ENCODE data around the gene THSD4.

The THSD4 gene

DNA sequence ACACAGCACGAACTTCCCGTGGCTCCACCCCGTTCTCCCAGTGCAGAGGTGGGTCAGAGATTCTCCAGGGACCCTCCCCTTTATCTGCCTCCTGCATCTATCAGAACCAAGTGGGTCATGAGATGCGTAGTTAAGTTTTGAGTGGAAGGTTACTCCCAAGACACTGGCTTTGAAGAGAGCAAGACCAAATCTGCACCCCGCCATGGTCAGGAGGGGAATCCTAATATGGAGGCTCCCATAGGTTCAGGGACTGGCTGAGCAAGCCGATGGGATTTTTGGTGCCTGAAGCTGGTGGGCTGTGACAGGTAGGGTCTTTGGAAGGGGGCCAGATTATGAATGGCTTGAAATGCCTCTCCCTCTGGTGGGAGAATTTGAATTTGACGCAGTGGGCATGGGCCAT lies 488.1 kb downstream of the THSD4 start:
- DNase-seq = no peak

DNA sequence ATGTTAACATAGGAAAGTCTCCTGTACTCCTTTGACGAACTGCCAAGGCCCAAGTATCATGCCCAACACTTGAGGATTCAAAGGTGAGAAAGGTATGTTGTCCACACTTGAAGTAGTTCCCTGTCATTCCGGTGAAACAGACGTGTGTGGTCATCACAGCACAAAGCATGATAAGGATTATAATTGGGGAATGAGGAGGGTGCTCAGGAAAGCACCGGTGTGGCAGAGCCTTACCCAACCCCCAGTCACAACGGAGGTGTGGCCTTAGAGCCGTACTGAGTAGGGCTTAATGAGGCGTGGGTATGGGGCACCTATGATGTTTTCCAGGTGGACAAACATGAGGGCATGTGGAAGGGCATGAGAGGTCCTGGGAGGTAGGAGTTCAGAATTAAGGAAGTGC lies 492.1 kb downstream of the THSD4 start:
- DNase-seq = no peak

DNA sequence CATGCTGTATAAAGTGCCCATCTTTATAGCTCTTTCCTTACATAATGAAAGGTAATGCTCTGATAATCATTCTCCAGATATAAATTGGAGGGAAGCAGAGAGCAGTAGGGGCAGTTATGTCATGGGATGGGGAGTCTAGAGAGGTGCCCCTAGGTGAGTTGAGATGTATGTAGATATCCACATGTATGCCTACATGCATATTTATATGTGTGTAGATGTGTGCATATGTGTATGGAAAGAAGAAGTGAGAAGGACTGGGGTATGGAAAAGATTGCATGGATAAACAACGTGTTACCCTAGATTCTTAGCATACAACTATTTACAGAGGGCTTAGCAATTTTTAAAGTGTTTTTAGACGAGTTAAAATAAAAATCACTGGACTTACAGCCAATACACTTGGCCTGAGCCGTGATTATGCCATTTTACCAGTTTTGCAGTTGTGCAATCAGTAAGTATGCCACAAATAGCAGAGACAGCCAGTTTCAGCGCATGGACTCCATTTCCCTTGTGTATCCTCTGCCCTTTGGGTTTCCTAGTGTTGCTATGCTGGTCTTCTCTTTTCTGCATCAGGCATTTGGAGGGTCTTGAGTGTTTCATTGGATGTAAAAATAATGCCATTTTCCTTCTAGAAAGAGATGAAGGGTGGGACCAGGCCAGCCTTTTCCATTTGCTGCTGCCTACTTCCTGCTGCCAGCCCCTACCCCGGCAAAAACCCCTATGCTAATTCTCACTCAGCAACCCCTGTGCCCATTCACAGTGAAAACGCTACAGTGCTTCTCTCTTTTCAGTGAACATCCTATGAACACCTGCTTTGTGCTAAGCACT lies 495.7 kb downstream of the THSD4 start:
- DNase-seq = no peak

DNA sequence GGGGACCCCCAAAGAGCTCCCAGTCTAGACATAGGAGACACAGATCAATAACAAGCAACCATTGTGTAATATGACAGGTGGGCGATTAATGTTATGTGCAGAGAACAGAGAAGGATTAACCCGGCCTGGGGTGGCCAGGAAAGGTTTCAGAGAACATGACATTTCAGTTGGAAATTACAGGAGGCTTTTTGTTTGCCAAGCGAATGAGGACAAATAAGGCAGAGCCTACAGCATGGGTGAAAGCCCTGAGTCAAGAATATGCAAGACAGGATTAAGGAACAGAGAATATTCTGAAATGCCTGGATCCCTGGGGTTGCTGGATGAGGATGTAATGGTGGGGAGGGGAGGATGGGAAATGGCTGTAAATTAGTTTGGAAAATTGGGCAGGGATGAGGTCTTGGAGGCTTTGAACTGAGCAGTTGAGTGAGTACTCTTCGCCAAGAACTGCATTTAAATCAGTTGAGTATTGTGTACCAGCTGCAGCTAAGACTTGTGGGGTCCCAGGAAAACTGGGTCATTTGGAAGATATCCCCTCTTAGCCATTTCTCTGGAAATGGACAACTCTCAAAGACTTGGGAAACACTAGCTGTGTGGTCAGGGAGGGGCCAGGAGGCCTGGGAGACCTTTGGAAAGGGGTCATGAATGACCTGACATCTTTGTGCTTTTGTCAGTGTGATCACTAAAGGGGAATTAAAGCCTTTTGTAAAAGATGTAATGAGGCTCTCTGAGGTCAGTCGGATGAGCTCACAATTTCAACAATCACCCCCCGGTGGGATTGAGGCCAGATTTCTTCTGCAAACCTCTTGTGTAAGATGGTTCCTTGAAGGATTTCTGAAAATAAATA lies 496.5 kb downstream of the THSD4 start:
- DNase-seq = no peak

DNA sequence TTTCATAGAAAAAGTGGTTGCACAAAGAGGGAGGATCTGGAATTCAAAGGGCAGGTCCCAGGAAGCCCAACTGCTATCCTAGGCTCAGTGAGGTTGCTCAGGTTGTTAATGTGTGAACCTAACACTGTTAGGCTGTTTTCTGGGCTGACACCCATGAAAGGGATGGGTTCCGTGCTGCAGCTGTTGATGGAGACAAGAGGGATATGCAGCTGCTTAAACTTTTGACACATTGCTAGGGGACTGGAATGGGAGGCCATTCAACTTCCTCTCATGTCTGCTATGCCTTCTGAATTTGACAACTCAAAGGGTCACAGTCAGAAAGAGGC lies 497.1 kb downstream of the THSD4 start:
- DNase-seq = no peak

DNA sequence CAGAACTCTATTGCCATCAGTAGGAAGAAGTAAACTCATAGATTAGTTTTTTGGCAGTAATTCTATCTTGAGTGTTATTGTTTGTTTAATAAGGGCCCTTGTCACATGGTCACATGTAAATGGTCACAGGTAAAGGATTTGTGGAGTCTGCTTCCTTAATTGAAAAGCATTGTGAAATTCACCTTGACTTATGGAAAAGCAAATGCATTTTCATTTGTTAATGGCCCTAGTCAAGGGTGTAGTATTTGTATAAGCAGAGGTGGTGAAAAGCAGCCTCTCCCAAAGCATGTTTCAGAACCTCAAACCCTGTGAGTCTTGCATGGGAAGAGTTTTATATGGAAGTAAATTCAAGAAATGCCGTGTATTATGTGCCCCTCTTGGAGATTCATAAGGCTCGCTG lies 497.6 kb downstream of the THSD4 start:
- DNase-seq = no peak

DNA sequence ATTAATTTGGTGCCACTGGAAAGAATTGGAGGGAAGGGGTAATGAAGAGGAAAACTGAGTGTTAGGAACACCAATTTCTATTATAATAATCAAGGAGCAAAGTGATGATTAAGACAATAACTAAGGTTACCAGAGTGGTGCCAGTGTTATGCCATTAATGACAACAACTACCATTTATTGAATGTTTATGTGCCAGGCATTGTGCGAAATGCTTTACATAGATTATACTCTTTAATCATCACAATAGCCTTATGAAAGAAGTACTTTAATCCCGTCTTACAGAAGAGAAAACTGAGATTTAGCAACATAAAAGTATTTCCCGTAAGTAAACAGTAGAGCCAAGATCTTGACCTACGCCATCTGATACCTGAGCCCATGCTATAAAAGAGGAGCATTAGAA lies 507.8 kb downstream of the THSD4 start:
- DNase-seq = no peak

DNA sequence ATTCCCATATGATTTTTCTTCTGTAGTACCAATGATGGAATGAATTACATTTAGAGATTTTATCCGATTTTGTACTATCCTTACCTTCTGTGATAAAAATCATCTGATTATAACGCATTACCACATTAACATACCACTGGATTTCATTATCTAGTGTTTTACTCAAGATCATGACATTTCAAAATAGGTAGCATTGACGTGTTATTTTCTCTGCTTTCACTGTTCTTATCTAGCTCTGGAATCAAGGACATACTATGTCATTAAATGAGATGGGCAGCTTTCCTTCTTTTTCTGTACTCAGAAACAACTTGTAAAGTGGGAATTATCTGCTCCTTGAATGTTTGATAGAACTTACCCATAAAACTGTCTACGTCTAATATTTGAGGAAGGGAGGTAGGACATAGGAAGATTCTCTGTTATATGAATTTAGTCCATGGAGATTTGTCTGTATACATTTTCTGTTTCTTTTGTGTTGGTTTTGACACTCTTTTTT lies 511.4 kb downstream of the THSD4 start:
- DNase-seq = no peak

DNA sequence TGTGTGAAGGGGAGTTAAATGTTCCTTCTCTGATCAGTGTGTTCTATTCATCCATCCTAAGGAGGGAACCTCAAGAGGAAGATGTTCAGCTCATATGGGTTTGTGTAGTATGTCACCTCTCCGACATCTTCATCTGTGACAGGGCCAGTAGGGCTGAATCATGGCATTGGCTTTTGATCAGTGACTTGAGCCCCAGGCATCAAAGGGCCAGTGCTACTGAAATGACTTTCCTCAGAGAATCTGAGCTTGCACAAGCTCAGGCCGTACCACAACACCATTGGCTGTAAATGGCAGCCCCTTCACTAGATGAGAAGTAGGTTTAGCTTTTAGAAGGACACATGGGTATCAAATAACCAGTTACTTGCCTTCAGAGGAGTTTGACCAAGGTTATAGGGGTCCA lies 511.9 kb downstream of the THSD4 start:
- DNase-seq = no peak

DNA sequence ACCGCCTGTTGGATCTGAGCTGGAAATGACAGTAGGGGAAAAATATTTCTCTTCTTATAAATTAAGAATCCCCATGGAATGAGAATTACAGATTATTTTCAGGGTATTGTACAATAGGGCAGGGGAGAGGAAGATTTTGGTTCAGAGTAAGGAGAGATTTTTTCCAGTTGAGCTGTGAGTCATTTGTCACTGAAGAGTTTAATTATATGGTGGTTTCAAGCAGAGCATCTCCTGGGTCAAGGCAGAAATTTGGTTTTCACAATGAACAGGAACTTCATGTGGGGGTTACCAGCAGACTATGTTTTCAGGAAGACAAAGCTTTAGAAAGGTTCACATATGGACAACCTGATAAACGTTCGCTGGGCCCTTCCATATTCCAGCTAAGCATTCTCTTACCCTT lies 512.3 kb downstream of the THSD4 start:
- DNase-seq = no peak

DNA sequence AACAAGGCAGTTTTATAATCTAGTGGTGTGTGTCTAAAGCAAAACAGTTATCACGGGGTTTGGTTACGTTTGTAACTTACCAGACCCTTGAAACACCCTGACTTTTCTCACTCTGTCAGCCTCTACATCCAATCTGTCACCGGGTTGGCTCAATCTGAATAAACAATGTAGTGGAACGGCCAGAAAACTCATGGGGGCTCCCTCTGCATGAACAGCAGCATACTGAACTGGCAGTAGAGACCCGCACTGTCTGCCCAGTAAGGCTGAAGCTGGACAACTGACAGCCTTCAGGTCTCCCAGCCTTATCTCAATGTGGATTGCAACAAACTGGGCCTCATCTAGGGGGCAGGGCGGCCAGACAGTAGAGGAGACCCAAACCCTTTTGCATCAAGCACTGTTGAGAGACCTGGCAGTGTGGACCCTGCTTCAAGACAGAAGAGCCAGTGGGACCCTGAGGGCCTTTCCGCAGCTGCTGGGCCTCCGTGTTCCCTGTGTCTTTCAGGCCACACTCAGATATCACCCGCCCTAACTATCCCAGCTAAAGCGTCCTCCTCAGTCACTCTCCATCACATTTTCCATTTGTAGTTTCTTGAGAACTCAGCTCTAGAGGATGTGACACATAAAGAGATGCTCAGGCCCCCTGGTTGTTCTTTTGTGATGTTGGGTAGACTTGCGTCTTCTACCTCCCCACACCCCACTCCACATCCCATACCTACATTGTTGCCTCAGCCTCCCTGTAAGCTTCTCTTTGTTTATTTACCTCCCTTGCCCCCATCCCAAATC lies 513.9 kb downstream of the THSD4 start:
- DNase-seq = no peak

DNA sequence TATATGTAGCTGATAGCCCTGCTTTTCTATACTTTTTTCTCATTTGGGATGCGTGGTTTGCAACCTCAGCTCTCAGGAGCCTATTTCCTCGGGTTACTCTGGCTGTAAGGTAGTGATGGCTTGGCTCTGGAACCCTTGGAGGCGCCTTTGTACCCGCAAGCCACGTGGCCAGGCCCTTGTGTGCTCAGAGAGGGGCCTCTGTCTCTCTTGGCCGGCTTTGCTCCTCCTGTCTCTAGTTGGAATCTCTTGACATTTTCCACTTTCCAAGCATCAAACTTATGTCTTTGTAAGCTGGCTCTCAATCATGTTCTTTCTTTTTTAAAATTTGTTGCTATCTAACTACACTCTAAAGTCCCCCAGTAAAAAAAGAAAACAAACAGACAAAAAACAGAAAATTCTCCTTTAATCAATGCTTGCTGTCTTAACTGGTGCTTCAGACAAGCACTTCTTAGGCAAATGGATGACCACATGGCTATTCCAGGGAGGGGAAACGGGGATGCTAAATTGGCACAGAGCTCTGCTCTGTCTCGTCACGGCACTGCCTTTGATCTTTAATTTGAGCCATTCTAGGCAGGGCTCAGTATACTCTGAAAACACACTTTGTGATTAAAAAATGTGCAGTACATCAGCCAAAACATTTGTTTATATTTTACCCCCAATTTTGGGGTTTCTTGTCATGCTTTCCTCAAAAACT lies 514.7 kb downstream of the THSD4 start:
- DNase-seq = no peak

DNA sequence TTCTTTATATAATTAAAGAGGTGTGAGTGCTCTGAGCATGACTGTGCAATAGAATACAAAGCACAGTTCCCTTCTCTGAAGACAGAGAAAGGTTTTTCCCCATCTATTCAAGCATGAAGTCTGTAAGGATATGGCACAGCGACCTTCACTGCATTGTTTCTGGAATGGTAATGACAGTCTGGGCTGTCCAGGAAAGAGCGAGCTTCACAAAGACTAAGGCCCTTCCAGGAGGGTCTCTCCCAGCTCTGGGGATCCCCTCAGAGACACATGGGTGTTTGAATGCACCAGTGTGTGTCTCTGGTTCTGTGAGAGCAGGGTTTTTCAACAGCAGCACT lies 515.2 kb downstream of the THSD4 start:
- no peak for DNase-seq

DNA sequence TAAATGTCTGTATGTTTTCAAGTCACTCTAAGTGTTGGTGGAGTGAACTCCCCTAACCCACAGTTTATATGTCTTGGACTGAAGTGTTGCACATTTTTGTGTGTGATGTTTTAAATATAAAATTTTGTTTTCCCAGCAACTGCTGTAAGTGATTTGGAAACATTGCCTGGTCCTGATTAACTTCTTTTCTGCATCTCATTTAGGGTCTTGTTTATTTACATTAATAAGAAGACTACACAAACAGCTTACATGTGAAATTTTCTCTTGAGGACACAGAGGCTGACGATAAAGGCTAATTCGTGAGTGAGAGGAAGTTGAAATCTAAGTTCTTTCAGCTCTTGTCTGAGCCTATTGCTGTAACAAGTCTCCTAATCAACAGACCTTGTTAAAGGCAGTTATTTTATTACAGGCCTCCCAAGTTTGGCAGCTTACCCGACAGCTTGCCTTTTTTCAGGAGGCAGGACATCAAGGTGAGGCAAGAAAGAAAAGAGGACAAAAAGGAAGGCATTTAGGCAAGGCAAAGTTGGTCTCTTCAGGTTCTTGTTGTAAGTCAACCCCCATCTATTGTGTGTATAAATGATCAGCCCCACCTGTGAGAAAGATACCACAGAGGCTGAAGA lies 517.4 kb downstream of the THSD4 start:
- DNase-seq = no peak

DNA sequence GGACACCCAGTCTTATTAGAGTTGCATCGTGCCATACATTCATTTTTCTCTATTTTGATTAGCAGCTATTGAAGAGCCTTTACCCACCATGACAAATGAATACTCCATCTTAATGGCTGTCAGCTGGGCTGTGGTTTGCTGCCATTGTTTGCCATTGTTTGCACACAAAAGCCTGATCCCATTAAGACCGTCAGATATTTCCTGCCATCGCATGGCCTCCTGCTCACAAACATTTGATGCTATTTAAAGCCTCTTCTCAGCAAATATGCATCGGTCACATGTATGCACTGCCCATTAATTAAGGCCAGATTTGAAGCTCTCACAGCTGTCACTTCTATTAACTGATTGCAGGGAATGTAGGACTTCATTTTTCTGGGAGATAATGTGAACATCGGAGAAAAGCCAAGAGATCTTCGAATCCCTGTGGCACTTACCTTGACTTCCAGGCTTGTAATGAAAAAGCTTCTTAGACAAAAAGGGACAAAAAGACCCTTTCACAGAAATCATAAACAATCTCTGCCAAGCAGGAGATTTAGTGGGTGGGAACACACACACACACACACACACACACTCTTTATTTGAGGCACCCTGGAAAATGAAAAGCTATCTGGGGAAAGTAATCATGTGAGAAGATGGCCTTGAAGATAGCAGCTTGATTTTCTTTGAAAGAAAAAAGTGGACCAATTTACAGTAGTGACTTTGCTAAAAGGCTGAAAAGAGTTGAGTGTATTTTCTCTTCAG lies 519.7 kb downstream of the THSD4 start:
- no peak for DNase-seq

DNA sequence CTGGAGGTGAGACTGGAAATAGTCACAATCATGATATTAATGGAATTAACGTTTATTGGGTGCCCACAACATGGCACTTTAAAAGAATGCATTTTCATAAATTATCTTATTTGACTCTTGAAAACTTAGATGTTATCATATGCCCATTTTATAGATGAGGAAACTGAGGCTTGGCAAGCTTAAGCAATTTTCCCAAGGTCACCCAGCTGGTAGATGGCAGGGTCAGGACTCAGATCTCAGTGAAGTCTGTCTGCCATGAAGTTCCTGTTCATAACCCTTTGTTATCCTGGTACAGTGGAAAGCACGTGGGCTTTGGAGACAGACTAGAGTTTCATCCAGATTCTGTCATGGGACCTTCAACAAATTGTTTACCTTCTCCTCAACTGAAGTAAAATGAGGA lies 520.5 kb downstream of the THSD4 start:
- no peak for DNase-seq

DNA sequence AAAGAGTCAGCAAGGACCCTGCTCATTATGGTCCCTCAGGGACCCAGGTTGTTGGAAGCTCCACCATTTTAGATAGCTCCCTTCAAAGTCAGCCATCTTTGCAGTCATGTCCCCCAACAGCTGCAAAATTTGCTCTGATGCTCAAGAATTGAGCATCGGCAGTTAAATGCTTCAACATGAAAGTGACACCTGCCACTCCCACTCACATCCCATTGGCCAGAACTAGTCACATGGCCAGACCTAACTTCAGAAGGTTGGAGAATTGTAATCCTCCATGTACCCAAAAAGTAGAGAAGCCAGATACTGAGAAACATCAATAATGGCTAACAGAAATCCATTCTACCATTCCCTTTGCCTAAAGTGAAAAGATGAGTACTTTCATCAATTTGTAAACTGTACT lies 523.6 kb downstream of the THSD4 start:
- DNase-seq = no peak

DNA sequence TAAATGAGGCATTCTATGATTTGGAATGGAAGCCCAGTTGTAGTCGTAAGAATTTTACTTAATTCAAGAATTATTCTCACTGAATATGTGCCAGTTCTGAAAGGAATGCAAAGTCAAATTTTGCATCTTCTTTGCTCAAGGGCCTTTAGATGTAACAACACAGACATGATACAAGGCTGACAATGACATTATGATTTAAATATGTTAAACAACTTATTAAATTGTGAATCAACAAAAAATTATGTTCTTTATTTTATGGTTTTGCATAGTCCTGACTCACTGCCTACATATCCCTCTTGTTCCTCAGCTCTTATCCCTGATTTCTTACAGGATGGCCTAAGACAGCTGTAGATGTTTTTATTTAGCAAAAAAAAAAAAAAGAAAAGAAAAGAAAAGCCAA lies 524.2 kb downstream of the THSD4 start:
- DNase-seq = no peak

DNA sequence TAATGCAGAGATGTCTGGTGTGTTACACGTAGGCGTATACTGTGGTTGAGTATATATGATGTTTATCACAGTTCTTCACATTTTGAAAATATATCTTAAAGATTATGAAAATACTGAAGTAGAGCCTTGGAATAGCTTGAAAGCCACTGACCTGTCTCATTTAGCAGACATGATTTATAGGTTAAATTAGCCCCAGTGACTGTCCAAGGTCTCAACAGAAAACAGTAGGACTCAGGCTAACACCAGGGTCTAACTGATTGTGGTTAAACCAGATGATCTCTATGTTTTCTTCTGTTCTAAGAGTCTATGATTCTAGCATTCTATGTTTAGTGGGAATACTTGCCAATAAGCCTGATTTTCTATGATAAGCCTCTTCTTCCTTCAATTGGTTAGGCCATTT lies 528.6 kb downstream of the THSD4 start:
- no peak for DNase-seq

DNA sequence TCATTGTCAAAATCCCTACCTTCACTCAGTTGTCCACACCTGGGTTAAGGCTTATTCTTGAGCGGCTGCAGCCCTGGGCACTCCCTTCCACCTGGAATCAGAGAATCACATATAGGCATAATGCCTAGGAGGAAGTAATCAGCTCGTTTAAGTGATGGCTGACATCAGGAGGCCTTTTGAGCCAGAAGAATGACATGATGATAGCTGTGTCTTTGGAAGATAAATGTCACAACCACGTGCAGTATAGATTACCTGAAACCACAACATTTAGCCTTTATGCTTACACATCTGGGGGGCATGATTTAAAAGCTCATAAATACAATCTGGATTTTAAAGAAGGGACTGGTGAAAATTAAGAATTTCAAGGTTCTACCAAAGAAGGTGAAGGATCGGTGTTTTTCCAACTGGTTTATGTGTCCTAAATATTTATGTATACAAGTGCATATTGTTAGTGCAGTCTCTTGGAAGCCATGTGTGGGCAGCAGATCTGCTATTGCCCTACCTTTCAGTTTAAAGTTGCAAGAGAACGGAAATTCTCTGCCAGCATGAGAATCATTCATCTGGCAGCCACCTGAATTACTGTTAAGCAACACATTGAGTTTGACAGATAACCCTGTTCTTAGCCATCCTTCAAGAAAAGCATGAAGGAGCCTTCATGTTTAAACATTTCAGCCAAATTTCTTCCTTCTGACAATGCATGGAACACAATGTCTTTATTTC lies 531.7 kb downstream of the THSD4 start:
- DNase-seq = no peak

DNA sequence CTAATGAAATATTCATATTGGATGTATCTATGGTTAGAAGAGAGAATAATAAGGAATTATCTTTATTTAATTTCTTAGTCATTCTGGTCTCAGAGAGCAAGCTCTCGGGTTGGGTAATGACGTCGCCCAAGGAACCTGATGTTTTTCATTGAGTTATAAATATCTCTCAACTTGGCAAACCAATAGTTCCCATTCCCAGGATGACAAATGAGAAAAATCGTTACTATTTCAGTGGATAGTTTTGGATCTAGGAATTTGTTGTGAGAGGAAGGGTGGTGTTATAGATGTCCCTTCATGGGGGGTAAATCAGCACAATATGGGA lies 532.2 kb downstream of the THSD4 start:
- no peak for DNase-seq

Measured in GOT3 (cell line).